ENCODE measurements around the gene SLC22A7. TPM values are rescaled to one million over a fixed set of nuclear protein-coding genes. Genes with fewer than 3 reads are reported as not detected.

SLC22A7 gene
- polyA plus RNA-seq, 1 donor from 2014 or later = 2.3 TPM

DNA sequence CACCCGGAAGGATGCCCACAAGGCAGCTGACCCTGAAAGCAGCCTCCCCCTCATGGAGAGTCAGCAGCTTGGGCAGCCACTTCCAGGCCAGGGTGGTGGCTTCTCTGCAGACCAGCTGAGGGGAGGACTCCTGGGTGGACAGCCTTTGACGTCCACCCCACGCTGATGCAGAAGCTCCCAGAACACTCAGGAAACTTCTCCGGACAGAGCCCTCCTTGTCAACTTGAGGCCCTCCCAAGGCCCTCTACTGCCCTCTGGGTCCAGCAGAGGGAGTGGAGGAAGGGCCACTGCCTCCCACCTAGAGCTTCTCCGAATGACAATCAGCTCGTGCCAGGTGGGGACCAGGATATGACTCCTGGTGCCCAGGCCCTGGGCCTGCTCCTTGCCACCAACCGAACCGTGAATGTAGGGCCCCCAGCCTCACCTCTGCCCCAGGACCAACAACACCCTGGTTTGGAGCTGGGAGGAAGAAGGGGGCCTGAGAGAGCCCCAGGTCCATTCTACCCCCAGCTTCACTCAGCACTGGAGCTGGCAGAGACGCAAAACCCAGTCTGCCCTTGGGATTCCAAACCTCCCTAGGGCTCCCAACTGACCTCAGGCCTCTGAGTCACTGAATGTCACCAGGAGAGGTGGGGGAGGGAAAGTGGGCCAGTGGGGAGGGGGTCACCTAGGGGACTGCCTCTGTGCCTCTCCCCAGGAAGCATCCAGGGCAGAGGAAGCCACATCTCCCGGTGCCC is 10.9 kb upstream of the SLC22A7 start:
- Histone ChIP-seq H3F3A (ENCODE audit: insufficient read depth, low read length, poor library complexity, severe bottlenecking) (no peaks in the 10 kb centered on the region), H3K9ac (ENCODE audit: low read length) (no peak overlapping the region), H2AFZ (ENCODE audit: low read depth, low read length) (no peak overlapping the region), H3K9me2 (ENCODE audit: insufficient read depth, low read length) (no peaks in the 10 kb centered on the region), H3K27ac (ENCODE audit: low read length) (no peak overlapping the region), H3K27me3 (ENCODE audit: insufficient read depth, low read depth, low read length) (no peaks in the 10 kb centered on the region), H4K20me1 (ENCODE audit: insufficient read depth) (no peaks in the 10 kb centered on the region), H3K79me2 (replicated peaks; ENCODE audit: insufficient read depth, low read length) (no peaks in the 10 kb centered on the region), H3K4me2 (ENCODE audit: low read length) (no peak overlapping the region), H3K36me3 (ENCODE audit: insufficient read depth, low read length) (no peaks in the 10 kb centered on the region), H3K4me3 (ENCODE audit: low read length) (no peak overlapping the region), H3K9me3 (ENCODE audit: low read length) (no peaks in the 10 kb centered on the region)
- TF ChIP-seq SMC3 (conservative IDR thresholded peaks at IDR 0.05; ENCODE audit: poor library complexity) = no peak
- no peak for TF ChIP-seq POLR2AphosphoS5 (IDR thresholded peaks at IDR 0.05)
- TF ChIP-seq MXI1 (conservative IDR thresholded peaks at IDR 0.05; ENCODE audit: poor library complexity, severe bottlenecking) = no peak
- no peak for TF ChIP-seq CTCF (IDR thresholded peaks at IDR 0.05; ENCODE audit: poor library complexity, severe bottlenecking)
- TF ChIP-seq EZH2 (IDR thresholded peaks at IDR 0.05; ENCODE audit: borderline replicate concordance, insufficient read depth, low read length, poor library complexity, severe bottlenecking) = no peak
- TF ChIP-seq TAF1 (IDR thresholded peaks at IDR 0.05; ENCODE audit: low read depth) = no peak
- TF ChIP-seq RAD21 (conservative IDR thresholded peaks at IDR 0.05) = no peak
- TF ChIP-seq EP300 (conservative IDR thresholded peaks at IDR 0.05; ENCODE audit: poor library complexity, severe bottlenecking) = no peak
- no peak for TF ChIP-seq REST (IDR thresholded peaks at IDR 0.05; ENCODE audit: borderline replicate concordance)

- no peaks in the 10 kb centered on the region for H4K20me1 ChIP-seq (ENCODE audit: insufficient read depth)
- no peaks in the 10 kb centered on the region for H3K79me2 ChIP-seq (replicated peaks; ENCODE audit: insufficient read depth, low read length)
- H3K36me3 ChIP-seq (ENCODE audit: insufficient read depth, low read length) = no peaks in the 10 kb centered on the region
- TF ChIP-seq MXI1 (conservative IDR thresholded peaks at IDR 0.05; ENCODE audit: poor library complexity, severe bottlenecking) = no peak
- no peak for TF ChIP-seq EP300 (conservative IDR thresholded peaks at IDR 0.05; ENCODE audit: poor library complexity, severe bottlenecking)
- no peak for TF ChIP-seq CTCF (IDR thresholded peaks at IDR 0.05; ENCODE audit: poor library complexity, severe bottlenecking)
- no peaks in the 10 kb centered on the region for H3K9me2 ChIP-seq (ENCODE audit: insufficient read depth, low read length)
- no peaks in the 10 kb centered on the region for H3K9me3 ChIP-seq (ENCODE audit: low read length)
- no peak overlapping the region for H3K27ac ChIP-seq (ENCODE audit: low read length)
- no peak overlapping the region for H3K4me3 ChIP-seq (ENCODE audit: low read length)
- no peak overlapping the region for H3K9ac ChIP-seq (ENCODE audit: low read length)
- no peaks in the 10 kb centered on the region for H3K27me3 ChIP-seq (ENCODE audit: insufficient read depth, low read depth, low read length)
- no peak overlapping the region for H3K4me2 ChIP-seq (ENCODE audit: low read length)
- H3F3A ChIP-seq (ENCODE audit: insufficient read depth, low read length, poor library complexity, severe bottlenecking) = no peaks in the 10 kb centered on the region
- H2AFZ ChIP-seq (ENCODE audit: low read depth, low read length) = no peak overlapping the region
Observed at GRCh38 chr6:43287717-43288679, 10.1 kb upstream of the SLC22A7 start.

All from neural cell (in vitro differentiated cells).